Measurements from ENCODE around the gene BTBD9. TPM values are rescaled to one million over a fixed set of nuclear protein-coding genes. Genes with fewer than 3 reads are reported as not detected.

BTBD9 gene
- 10 to 100 TPM; 14.2 to 18.2 TPM for total RNA-seq

GRCh38 chr6:38639498-38640215 is at the start of gene BTBD9:
Gene BTBD9 (minus strand): TSS chr6:38639929.
- no peak for TF ChIP-seq CTCF (IDR thresholded peaks at IDR 0.05)
- peak within 1 kb of the TSS; percentile 88 to 94 for H3K4me3 ChIP-seq
- H3K9me3 ChIP-seq = no peaks in the 10 kb centered on the region
- peak; percentile 83 for DNase-seq (ENCODE audit: low spot score)
- no peaks in the 10 kb centered on the region for H3K27me3 ChIP-seq
- H3K36me3 ChIP-seq = no peaks in the 10 kb centered on the region
- H3K4me1 ChIP-seq = peaks cover 0 to 29% of the 10 kb centered on the region in 2 donors
- peak within 1 kb of the TSS; percentile 95 to 98 for H3K27ac ChIP-seq

- no peak overlapping the region for H3K4me3 ChIP-seq
- no peaks in the 10 kb centered on the region for H3K9me3 ChIP-seq
- H3K27me3 ChIP-seq = no peaks in the 10 kb centered on the region
- H3K27ac ChIP-seq = peak overlapping the region in 1 of 2 donors; percentile 11
- peaks cover 0 to 15% of the 10 kb centered on the region in 2 donors for H3K4me1 ChIP-seq
- no peak for TF ChIP-seq CTCF (IDR thresholded peaks at IDR 0.05)
- DNase-seq (ENCODE audit: low spot score) = no peak
- H3K36me3 ChIP-seq = no peaks in the 10 kb centered on the region
Measured at GRCh38 chr6:38688579-38689087, 48.9 kb upstream of the BTBD9 start.

GRCh38 chr6:38687549-38687948 is 47.8 kb upstream of the BTBD9 start:
- Histone ChIP-seq H3K27ac (peak overlapping the region in 1 of 2 donors; percentile 40), H3K27me3 (no peaks in the 10 kb centered on the region), H3K9me3 (no peaks in the 10 kb centered on the region), H3K36me3 (peaks cover 7% of the 10 kb centered on the region), H3K4me1 (peaks cover 0 to 15% of the 10 kb centered on the region in 2 donors), H3K4me3 (no peak overlapping the region)
- no peak for DNase-seq (ENCODE audit: low spot score)
- TF ChIP-seq CTCF (IDR thresholded peaks at IDR 0.05) = no peak

GRCh38 chr6:38687043-38687353 is 47.3 kb upstream of the BTBD9 start:
- H3K4me3 ChIP-seq = no peak overlapping the region
- no peaks in the 10 kb centered on the region for H3K9me3 ChIP-seq
- no peaks in the 10 kb centered on the region for H3K27me3 ChIP-seq
- H3K27ac ChIP-seq = peak overlapping the region in 1 of 2 donors; percentile 40
- H3K4me1 ChIP-seq = peaks cover 0 to 15% of the 10 kb centered on the region in 2 donors
- peaks cover 9% of the 10 kb centered on the region for H3K36me3 ChIP-seq
- TF ChIP-seq CTCF (IDR thresholded peaks at IDR 0.05) = no peak
- DNase-seq (ENCODE audit: low spot score) = no peak

GRCh38 chr6:38686270-38687042 is 46.7 kb upstream of the BTBD9 start:
- no peak for DNase-seq (ENCODE audit: low spot score)
- Histone ChIP-seq H3K27me3 (no peaks in the 10 kb centered on the region), H3K36me3 (peaks cover 15% of the 10 kb centered on the region), H3K4me3 (no peak overlapping the region), H3K9me3 (no peaks in the 10 kb centered on the region), H3K27ac (no peak overlapping the region), H3K4me1 (peaks cover 0 to 15% of the 10 kb centered on the region in 2 donors)
- TF ChIP-seq CTCF (IDR thresholded peaks at IDR 0.05) = no peak

Data from right atrium auricular region (tissue), 2 donors.